CD4-positive, CD25-positive, alpha-beta regulatory T cell (primary cell): ENCODE measurements around the gene ATP2B3. TPM values are rescaled to one million over a fixed set of nuclear protein-coding genes. Genes with fewer than 3 reads are reported as not detected.

Source experiments
- ATAC-seq, 2 donors: fragments of 150-1000 bp; cut with Tn5 transposase; one replicate each; pipeline ENCODE4 v1.10.0; 2021; ENCODE audit warnings: low read depth in 2 of 2, moderate number of reproducible peaks in 2 of 2, moderate library complexity in 1 of 2
- DNase-seq, 3 donors: peaks; one replicate each; pipeline versions ENCODE4 v3.0.0 to v3.0.0-alpha.2; 2012 to 2022; ENCODE audit warnings: mixed read lengths in 1 of 3
- H3K27ac ChIP-seq: one replicate; pipeline ENCODE4 v1.7.0; 2013; ENCODE audit warnings: mild to moderate bottlenecking, low read length; ENCODE audit not compliant: insufficient read depth, poor library complexity, severe bottlenecking
- H3K27me3 ChIP-seq: one replicate; pipeline ENCODE4 v1.7.0; 2013; ENCODE audit warnings: low read length; ENCODE audit not compliant: control insufficient read depth, insufficient read depth
- H3K36me3 ChIP-seq: one replicate; pipeline ENCODE4 v1.7.0; 2013; ENCODE audit warnings: mild to moderate bottlenecking, low read length, moderate library complexity; ENCODE audit not compliant: control insufficient read depth, insufficient read depth
- H3K4me1 ChIP-seq: 2 replicates; pipeline ENCODE4 v1.7.0; 2013; ENCODE audit warnings: mild to moderate bottlenecking, low read length; ENCODE audit not compliant: insufficient read depth, control insufficient read depth, poor library complexity, severe bottlenecking
- H3K4me3 ChIP-seq: one replicate; pipeline ENCODE4 v1.7.0; 2013; ENCODE audit warnings: low read depth, mild to moderate bottlenecking, low read length, moderate library complexity
- H3K9me3 ChIP-seq, 2 experiments: 1 replicate in 1 of 2; 2 replicates in 1 of 2; pipeline ENCODE4 v1.7.0; 2013; ENCODE audit warnings: low read length in 2 of 2, mild to moderate bottlenecking in 1 of 2, moderate library complexity in 1 of 2; ENCODE audit not compliant: control insufficient read depth in 2 of 2
- H3K27ac Mint-ChIP-seq, 3 donors: one replicate each; pipeline ENCODE4 v1.8.0; 2020 to 2022; ENCODE audit warnings: mild to moderate bottlenecking in 3 of 3, mixed read lengths in 3 of 3, moderate library complexity in 2 of 3
- H3K27me3 Mint-ChIP-seq: one replicate; pipeline ENCODE4 v1.8.0; 2022; ENCODE audit warnings: mild to moderate bottlenecking, mixed read lengths
- H3K36me3 Mint-ChIP-seq: one replicate; pipeline ENCODE4 v1.8.0; 2020; ENCODE audit warnings: mixed read lengths
- H3K4me1 Mint-ChIP-seq, 4 donors: one replicate each; pipeline ENCODE4 v1.8.0; 2020 to 2022; ENCODE audit warnings: mixed read lengths in 4 of 4, mild to moderate bottlenecking in 1 of 4
- H3K4me3 Mint-ChIP-seq, 4 donors: one replicate each; pipeline ENCODE4 v1.8.0; 2020 to 2022; ENCODE audit warnings: mild to moderate bottlenecking in 4 of 4, mixed read lengths in 4 of 4, moderate library complexity in 3 of 4
- H3K9me3 Mint-ChIP-seq, 7 donors: one replicate each; pipeline ENCODE4 v1.8.0; 2020 to 2022; ENCODE audit warnings: mixed read lengths in 7 of 7, mild to moderate bottlenecking in 3 of 7, moderate library complexity in 2 of 7
- polyA plus RNA-seq, 4 donors: library from polyadenylated mRNA; unstranded; fragments of 300-500 nt; fragmentation: Illumina TruSeq; gene quantifications; one replicate each; pipeline ENCODE4 v1.2.3, GENCODE V29; 2021
- total RNA-seq: library from RNA; stranded (reverse); gene quantifications from one replicate; pipeline ENCODE4 v1.2.3, GENCODE V29; 2022

Gene ATP2B3
- total and polyA plus RNA-seq, 5 donors from 2014 or later = not detected

- Histone ChIP-seq H3K27ac (no peak overlapping the region), H3K27me3 (no peaks in the 10 kb centered on the region), H3K9me3 (no peaks in the 10 kb centered on the region), H3K36me3 (no peaks in the 10 kb centered on the region), H3K4me1 (no peaks in the 10 kb centered on the region), H3K4me3 (no peak overlapping the region)
- Mint-ChIP-seq H3K36me3 (no peaks in the 10 kb centered on the region), H3K27ac (no peak overlapping the region), H3K9me3 (no peaks in the 10 kb centered on the region), H3K4me1 (peaks cover 0 to 4% (median 0%) of the 10 kb centered on the region in 4 donors), H3K27me3 (no peaks in the 10 kb centered on the region), H3K4me3 (no peak overlapping the region)
- no peak for DNase-seq
- no peak for ATAC-seq
Observed at GRCh38 chrX:153491351-153491914, 26.0 kb upstream of the ATP2B3 start.

- no peaks in the 10 kb centered on the region for H3K27me3 Mint-ChIP-seq
- H3K9me3 Mint-ChIP-seq = no peaks in the 10 kb centered on the region
- no peak overlapping the region for H3K27ac Mint-ChIP-seq
Observed at GRCh38 chrX:153491918-153492317, 25.5 kb upstream of the ATP2B3 start.

GRCh38 chrX:153492543-153492942, 24.9 kb upstream of the ATP2B3 start:
- Mint-ChIP-seq H3K4me1 (peaks cover 0 to 4% (median 0%) of the 10 kb centered on the region in 4 donors), H3K9me3 (no peaks in the 10 kb centered on the region), H3K4me3 (no peak overlapping the region), H3K27ac (no peak overlapping the region), H3K27me3 (no peaks in the 10 kb centered on the region), H3K36me3 (no peaks in the 10 kb centered on the region)
- no peaks in the 10 kb centered on the region for H3K4me1 ChIP-seq
- no peak overlapping the region for H3K4me3 ChIP-seq
- no peak overlapping the region for H3K27ac ChIP-seq
- ATAC-seq (no peak), DNase-seq (no peak)
- no peaks in the 10 kb centered on the region for H3K9me3 ChIP-seq
- no peaks in the 10 kb centered on the region for H3K36me3 ChIP-seq
- H3K27me3 ChIP-seq = no peaks in the 10 kb centered on the region

More at GRCh38 chrX:153491918-153492317, 25.5 kb upstream of the ATP2B3 start:
- Mint-ChIP-seq H3K4me1 (peaks cover 0 to 4% (median 0%) of the 10 kb centered on the region in 4 donors), H3K36me3 (no peaks in the 10 kb centered on the region), H3K4me3 (no peak overlapping the region)
- Histone ChIP-seq H3K27me3 (no peaks in the 10 kb centered on the region), H3K27ac (no peak overlapping the region), H3K36me3 (no peaks in the 10 kb centered on the region), H3K4me1 (no peaks in the 10 kb centered on the region), H3K4me3 (no peak overlapping the region), H3K9me3 (no peaks in the 10 kb centered on the region)
- DNase-seq (no peak), ATAC-seq (no peak)

- no peaks in the 10 kb centered on the region for H3K27me3 ChIP-seq
- H3K4me1 ChIP-seq = no peaks in the 10 kb centered on the region
- no peak overlapping the region for H3K27ac Mint-ChIP-seq
- no peaks in the 10 kb centered on the region for H3K36me3 ChIP-seq
- no peak overlapping the region for H3K27ac ChIP-seq
- H3K9me3 Mint-ChIP-seq = no peaks in the 10 kb centered on the region
- no peaks in the 10 kb centered on the region for H3K9me3 ChIP-seq
- H3K36me3 Mint-ChIP-seq = no peaks in the 10 kb centered on the region
- DNase-seq = no peak
- H3K27me3 Mint-ChIP-seq = no peaks in the 10 kb centered on the region
- H3K4me3 Mint-ChIP-seq = no peak overlapping the region
- no peak overlapping the region for H3K4me3 ChIP-seq
- no peak for ATAC-seq
- H3K4me1 Mint-ChIP-seq = peaks cover 0 to 4% (median 0%) of the 10 kb centered on the region in 4 donors
Observed at GRCh38 chrX:153493085-153493484, 24.4 kb upstream of the ATP2B3 start.

GRCh38 chrX:153494061-153494460, 23.4 kb upstream of the ATP2B3 start:
- Mint-ChIP-seq H3K27me3 (no peaks in the 10 kb centered on the region), H3K9me3 (no peaks in the 10 kb centered on the region), H3K4me1 (peaks cover 0 to 4% (median 0%) of the 10 kb centered on the region in 4 donors), H3K27ac (no peak overlapping the region), H3K4me3 (no peak overlapping the region), H3K36me3 (no peaks in the 10 kb centered on the region)
- ATAC-seq (no peak), DNase-seq (no peak)
- no peak overlapping the region for H3K4me3 ChIP-seq
- H3K9me3 ChIP-seq = no peaks in the 10 kb centered on the region
- no peak overlapping the region for H3K27ac ChIP-seq
- H3K36me3 ChIP-seq = no peaks in the 10 kb centered on the region
- H3K4me1 ChIP-seq = no peaks in the 10 kb centered on the region
- H3K27me3 ChIP-seq = no peaks in the 10 kb centered on the region

GRCh38 chrX:153494541-153495361, 22.7 kb upstream of the ATP2B3 start, which contains the start of gene BGN:
Gene BGN, plus strand, starts transcription at chrX:153494980. Its CDS starts 9,652 bp downstream, at chrX:153504632.
- H3K36me3 Mint-ChIP-seq = no peaks in the 10 kb centered on the region
- no peak within 1 kb of the TSS for H3K4me3 Mint-ChIP-seq
- H3K4me1 ChIP-seq = no peaks in the 10 kb centered on the region
- DNase-seq = no peak
- H3K9me3 Mint-ChIP-seq = no peaks in the 10 kb centered on the region
- H3K9me3 ChIP-seq = no peaks in the 10 kb centered on the region
- no peak within 1 kb of the TSS for H3K4me3 ChIP-seq
- H3K27me3 ChIP-seq = no peaks in the 10 kb centered on the region
- H3K4me1 Mint-ChIP-seq = peaks cover 0 to 4% (median 0%) of the 10 kb centered on the region in 4 donors
- H3K27me3 Mint-ChIP-seq = no peaks in the 10 kb centered on the region
- ATAC-seq = no peak
- H3K27ac ChIP-seq = no peak within 1 kb of the TSS
- H3K36me3 ChIP-seq = no peaks in the 10 kb centered on the region
- no peak within 1 kb of the TSS for H3K27ac Mint-ChIP-seq

GRCh38 chrX:153495362-153495751, 22.1 kb upstream of the ATP2B3 start:
- Histone ChIP-seq H3K4me3 (no peak overlapping the region), H3K9me3 (no peaks in the 10 kb centered on the region), H3K4me1 (no peaks in the 10 kb centered on the region), H3K36me3 (no peaks in the 10 kb centered on the region), H3K27ac (no peak overlapping the region), H3K27me3 (no peaks in the 10 kb centered on the region)
- H3K4me3 Mint-ChIP-seq = no peak overlapping the region
- no peak overlapping the region for H3K27ac Mint-ChIP-seq
- peaks cover 0 to 4% (median 0%) of the 10 kb centered on the region in 4 donors for H3K4me1 Mint-ChIP-seq
- no peaks in the 10 kb centered on the region for H3K27me3 Mint-ChIP-seq
- no peaks in the 10 kb centered on the region for H3K9me3 Mint-ChIP-seq
- no peaks in the 10 kb centered on the region for H3K36me3 Mint-ChIP-seq
- ATAC-seq (no peak), DNase-seq (no peak)
